MM.1S (cell line): Measurements from ENCODE around the gene PARD6G.

ENCODE experiments used
- EZH2 ChIP-seq: fragments of 300-600 bp; sonication (generic); optimal IDR thresholded peaks from 2 replicates; pipeline ENCODE3; 2017; ENCODE audit warnings: low read depth, mild to moderate bottlenecking, antibody characterized with exemption, low read length, mixed read lengths
- TF ChIP-seq, protein P1 (sequence below): fragments of 300-600 bp; sonication (generic); IDR thresholded peaks from 2 replicates; pipeline ENCODE4 v1.5.1; 2016; ENCODE audit warnings: antibody characterized with exemption, low read length, mixed read lengths

DNA sequence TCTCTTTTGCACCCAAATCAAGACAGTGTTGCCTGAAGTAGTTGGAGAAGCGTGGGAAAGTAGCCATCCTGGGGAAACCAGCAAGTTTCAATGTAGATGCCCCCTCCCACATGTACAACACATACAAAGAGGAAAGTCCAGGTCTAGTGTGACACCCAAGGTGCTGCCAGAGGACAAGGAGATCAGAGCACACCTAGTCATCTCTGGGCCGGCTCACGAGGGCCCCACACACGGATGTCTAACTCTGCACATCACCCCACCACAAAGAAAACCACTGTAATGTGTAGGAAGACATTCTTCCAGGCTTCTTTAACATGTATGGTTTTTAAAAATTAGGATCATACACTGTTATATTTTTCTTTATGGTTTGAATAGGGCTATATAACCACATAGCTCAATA is 21.6 kb downstream of the PARD6G start:
- TF ChIP-seq, protein P1, sequence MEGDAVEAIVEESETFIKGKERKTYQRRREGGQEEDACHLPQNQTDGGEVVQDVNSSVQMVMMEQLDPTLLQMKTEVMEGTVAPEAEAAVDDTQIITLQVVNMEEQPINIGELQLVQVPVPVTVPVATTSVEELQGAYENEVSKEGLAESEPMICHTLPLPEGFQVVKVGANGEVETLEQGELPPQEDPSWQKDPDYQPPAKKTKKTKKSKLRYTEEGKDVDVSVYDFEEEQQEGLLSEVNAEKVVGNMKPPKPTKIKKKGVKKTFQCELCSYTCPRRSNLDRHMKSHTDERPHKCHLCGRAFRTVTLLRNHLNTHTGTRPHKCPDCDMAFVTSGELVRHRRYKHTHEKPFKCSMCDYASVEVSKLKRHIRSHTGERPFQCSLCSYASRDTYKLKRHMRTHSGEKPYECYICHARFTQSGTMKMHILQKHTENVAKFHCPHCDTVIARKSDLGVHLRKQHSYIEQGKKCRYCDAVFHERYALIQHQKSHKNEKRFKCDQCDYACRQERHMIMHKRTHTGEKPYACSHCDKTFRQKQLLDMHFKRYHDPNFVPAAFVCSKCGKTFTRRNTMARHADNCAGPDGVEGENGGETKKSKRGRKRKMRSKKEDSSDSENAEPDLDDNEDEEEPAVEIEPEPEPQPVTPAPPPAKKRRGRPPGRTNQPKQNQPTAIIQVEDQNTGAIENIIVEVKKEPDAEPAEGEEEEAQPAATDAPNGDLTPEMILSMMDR, result no peak
- TF ChIP-seq EZH2, result no peak
